WTC11 (cell line): ENCODE data around the gene BMP6.

ENCODE experiments used
- FOXP1 ChIP-seq: sonication (generic); formaldehyde crosslinking; IDR thresholded peaks from 2 replicates; pipeline ENCODE4 v1.8.0; 2022; ENCODE audit warnings: missing genetic modification reagents, mild to moderate bottlenecking, moderate library complexity, borderline replicate concordance
- JUN ChIP-seq: sonication (generic); formaldehyde crosslinking; IDR thresholded peaks from 2 replicates; pipeline ENCODE4 v1.8.0; 2023; ENCODE audit warnings: mild to moderate bottlenecking, missing genetic modification reagents
- MYBL2 ChIP-seq: sonication (generic); formaldehyde crosslinking; IDR thresholded peaks from 2 replicates; pipeline ENCODE4 v1.8.1; 2023; ENCODE audit warnings: mild to moderate bottlenecking, moderate library complexity, missing genetic modification reagents
- NFYB ChIP-seq: sonication (generic); formaldehyde crosslinking; conservative IDR thresholded peaks from 2 replicates; pipeline ENCODE4 v1.8.0; 2022; ENCODE audit warnings: low read depth, missing genetic modification reagents
- TCF7 ChIP-seq: sonication (generic); formaldehyde crosslinking; IDR thresholded peaks from 2 replicates; pipeline ENCODE4 v1.8.0; 2022; ENCODE audit warnings: mild to moderate bottlenecking, low read depth, missing genetic modification reagents, moderate library complexity
- TEAD4 ChIP-seq: sonication (generic); formaldehyde crosslinking; IDR thresholded peaks from 2 replicates; pipeline ENCODE4 v1.8.0; 2022; ENCODE audit warnings: mild to moderate bottlenecking, missing genetic modification reagents
- TF ChIP-seq, protein P1 (sequence below): fragments of 200-600 bp; IDR thresholded peaks from 2 replicates; pipeline ENCODE4 v1.8.0; 2022; ENCODE audit warnings: antibody characterized with exemption
- TF ChIP-seq, protein P2 (sequence below): sonication (generic); formaldehyde crosslinking; IDR thresholded peaks from 2 replicates; pipeline ENCODE4 v1.8.1; 2023; ENCODE audit warnings: mild to moderate bottlenecking, missing genetic modification reagents, moderate library complexity
- TF ChIP-seq, protein P3 (sequence below): sonication (generic); formaldehyde crosslinking; IDR thresholded peaks from 2 replicates; pipeline ENCODE4 v1.8.0; 2022; ENCODE audit warnings: missing genetic modification reagents
- TF ChIP-seq, protein P4 (sequence below): sonication (generic); formaldehyde crosslinking; IDR thresholded peaks from 2 replicates; pipeline ENCODE4 v1.8.1; 2022; ENCODE audit warnings: low read depth, missing genetic modification reagents, borderline replicate concordance

DNA sequence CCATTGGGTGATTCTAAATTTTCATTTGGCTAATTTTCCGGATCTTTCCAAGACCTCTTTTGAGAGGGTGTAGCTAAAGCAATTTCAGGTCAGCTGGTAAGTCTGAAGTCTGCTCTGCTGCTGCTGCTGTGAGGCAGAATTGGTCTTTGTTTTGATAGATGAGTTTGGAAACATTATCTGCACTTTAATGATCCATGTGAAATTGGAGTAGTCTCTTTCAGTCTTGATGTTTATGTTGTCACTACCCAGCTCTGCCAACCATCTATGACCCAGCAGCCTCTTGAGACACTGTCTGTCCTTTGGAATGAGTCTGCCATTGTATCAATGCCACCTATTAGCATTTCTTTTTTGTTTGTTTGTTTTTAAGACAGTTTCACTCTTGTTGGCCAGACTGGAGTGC is 140.6 kb downstream of the BMP6 start:
- TF ChIP-seq, protein P1, sequence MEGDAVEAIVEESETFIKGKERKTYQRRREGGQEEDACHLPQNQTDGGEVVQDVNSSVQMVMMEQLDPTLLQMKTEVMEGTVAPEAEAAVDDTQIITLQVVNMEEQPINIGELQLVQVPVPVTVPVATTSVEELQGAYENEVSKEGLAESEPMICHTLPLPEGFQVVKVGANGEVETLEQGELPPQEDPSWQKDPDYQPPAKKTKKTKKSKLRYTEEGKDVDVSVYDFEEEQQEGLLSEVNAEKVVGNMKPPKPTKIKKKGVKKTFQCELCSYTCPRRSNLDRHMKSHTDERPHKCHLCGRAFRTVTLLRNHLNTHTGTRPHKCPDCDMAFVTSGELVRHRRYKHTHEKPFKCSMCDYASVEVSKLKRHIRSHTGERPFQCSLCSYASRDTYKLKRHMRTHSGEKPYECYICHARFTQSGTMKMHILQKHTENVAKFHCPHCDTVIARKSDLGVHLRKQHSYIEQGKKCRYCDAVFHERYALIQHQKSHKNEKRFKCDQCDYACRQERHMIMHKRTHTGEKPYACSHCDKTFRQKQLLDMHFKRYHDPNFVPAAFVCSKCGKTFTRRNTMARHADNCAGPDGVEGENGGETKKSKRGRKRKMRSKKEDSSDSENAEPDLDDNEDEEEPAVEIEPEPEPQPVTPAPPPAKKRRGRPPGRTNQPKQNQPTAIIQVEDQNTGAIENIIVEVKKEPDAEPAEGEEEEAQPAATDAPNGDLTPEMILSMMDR, result no peak
- no peak for TF ChIP-seq FOXP1 (CRISPR knock-in tag)
- TF ChIP-seq TCF7 (CRISPR knock-in tag), result no peak
- no peak for TF ChIP-seq JUN (CRISPR knock-in tag)
- TF ChIP-seq TEAD4 (CRISPR knock-in tag), result no peak
- no peak for TF ChIP-seq MYBL2 (CRISPR knock-in tag)
- no peak for TF ChIP-seq NFYB (CRISPR knock-in tag)
- TF ChIP-seq, protein P2, sequence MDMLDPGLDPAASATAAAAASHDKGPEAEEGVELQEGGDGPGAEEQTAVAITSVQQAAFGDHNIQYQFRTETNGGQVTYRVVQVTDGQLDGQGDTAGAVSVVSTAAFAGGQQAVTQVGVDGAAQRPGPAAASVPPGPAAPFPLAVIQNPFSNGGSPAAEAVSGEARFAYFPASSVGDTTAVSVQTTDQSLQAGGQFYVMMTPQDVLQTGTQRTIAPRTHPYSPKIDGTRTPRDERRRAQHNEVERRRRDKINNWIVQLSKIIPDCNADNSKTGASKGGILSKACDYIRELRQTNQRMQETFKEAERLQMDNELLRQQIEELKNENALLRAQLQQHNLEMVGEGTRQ, result no peak
- TF ChIP-seq, protein P3, sequence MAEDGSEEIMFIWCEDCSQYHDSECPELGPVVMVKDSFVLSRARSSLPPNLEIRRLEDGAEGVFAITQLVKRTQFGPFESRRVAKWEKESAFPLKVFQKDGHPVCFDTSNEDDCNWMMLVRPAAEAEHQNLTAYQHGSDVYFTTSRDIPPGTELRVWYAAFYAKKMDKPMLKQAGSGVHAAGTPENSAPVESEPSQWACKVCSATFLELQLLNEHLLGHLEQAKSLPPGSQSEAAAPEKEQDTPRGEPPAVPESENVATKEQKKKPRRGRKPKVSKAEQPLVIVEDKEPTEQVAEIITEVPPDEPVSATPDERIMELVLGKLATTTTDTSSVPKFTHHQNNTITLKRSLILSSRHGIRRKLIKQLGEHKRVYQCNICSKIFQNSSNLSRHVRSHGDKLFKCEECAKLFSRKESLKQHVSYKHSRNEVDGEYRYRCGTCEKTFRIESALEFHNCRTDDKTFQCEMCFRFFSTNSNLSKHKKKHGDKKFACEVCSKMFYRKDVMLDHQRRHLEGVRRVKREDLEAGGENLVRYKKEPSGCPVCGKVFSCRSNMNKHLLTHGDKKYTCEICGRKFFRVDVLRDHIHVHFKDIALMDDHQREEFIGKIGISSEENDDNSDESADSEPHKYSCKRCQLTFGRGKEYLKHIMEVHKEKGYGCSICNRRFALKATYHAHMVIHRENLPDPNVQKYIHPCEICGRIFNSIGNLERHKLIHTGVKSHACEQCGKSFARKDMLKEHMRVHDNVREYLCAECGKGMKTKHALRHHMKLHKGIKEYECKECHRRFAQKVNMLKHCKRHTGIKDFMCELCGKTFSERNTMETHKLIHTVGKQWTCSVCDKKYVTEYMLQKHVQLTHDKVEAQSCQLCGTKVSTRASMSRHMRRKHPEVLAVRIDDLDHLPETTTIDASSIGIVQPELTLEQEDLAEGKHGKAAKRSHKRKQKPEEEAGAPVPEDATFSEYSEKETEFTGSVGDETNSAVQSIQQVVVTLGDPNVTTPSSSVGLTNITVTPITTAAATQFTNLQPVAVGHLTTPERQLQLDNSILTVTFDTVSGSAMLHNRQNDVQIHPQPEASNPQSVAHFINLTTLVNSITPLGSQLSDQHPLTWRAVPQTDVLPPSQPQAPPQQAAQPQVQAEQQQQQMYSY, result no peak
- TF ChIP-seq, protein P4, sequence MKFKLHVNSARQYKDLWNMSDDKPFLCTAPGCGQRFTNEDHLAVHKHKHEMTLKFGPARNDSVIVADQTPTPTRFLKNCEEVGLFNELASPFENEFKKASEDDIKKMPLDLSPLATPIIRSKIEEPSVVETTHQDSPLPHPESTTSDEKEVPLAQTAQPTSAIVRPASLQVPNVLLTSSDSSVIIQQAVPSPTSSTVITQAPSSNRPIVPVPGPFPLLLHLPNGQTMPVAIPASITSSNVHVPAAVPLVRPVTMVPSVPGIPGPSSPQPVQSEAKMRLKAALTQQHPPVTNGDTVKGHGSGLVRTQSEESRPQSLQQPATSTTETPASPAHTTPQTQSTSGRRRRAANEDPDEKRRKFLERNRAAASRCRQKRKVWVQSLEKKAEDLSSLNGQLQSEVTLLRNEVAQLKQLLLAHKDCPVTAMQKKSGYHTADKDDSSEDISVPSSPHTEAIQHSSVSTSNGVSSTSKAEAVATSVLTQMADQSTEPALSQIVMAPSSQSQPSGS (CRISPR knock-in tag), result no peak
